Mucosa of descending colon (tissue), 3 donors: ENCODE measurements around the gene RBM20. TPM values are rescaled to one million over a fixed set of nuclear protein-coding genes. Genes with fewer than 3 reads are reported as not detected.
A peak's percentile ranks its signal among the peaks of the same experiment; 100 is the strongest.

ENCODE experiments used
- ATAC-seq: fragments of 200-7000 bp; cut with Tn5 transposase; one replicate; pipeline ENCODE4 v1.9.1; 2020; ENCODE audit warnings: mild to moderate bottlenecking, moderate library complexity
- DNase-seq, 3 donors: peaks; one replicate each; pipeline ENCODE4 v3.0.0-alpha.2; 2020
- H3K36me3 ChIP-seq: fragments of 200-600 bp; one replicate; pipeline ENCODE4 v1.8.0; 2021; ENCODE audit warnings: low read depth, mild to moderate bottlenecking
- H3K4me1 ChIP-seq: fragments of 200-600 bp; one replicate; pipeline ENCODE4 v1.8.0; 2021; ENCODE audit warnings: low read depth, mild to moderate bottlenecking
- H3K4me3 ChIP-seq: fragments of 200-600 bp; one replicate; pipeline ENCODE4 v1.8.0; 2021; ENCODE audit warnings: mild to moderate bottlenecking
- H3K9me3 ChIP-seq: fragments of 200-600 bp; one replicate; pipeline ENCODE4 v1.8.0; 2021; ENCODE audit warnings: mild to moderate bottlenecking
- intact Hi-C, 2 donors: fragments of 100-400 bp; cut with DNase I in 1 of 2; cut with micrococcal nuclease in 1 of 2; formaldehyde crosslinking; loops; one replicate each; pipeline versions ENCODE4 v1.11.0 to v1.11.1; 2022; cut with DNase I, micrococcal nuclease
- long read RNA-seq, 2 donors: library from polyadenylated mRNA; unstranded; transcript quantifications; one replicate each; pipeline ENCODE4 v2.0.0, GENCODE V29; 2019 to 2021
- total RNA-seq, 3 donors: library from RNA; stranded (reverse); fragmentation: NEBNext Ultra II Directional in 2 of 3; extraction: Animal tissue kit (Norgen Biotek cat#: 25700) in 2 of 3; gene quantifications; one replicate each; pipeline versions ENCODE4 v1.2.1 to v1.2.4, GENCODE V29; 2021 to 2023
- TF ChIP-seq, protein P1 (sequence below): fragments of 200-600 bp; IDR thresholded peaks from one replicate; pipeline ENCODE4 v1.8.0; 2022; ENCODE audit warnings: antibody characterized with exemption, mild to moderate bottlenecking
- donor health status: DM: no; HTN: no; CAD: no; lungs with moderate emphysema.
- donor health status: DM: no; HTN: no; CAD: no.
- donor health status: DM: no; HTN: yes; CAD: no.

Gene RBM20
- 1 to 10 TPM in 2 of 3 donors, under 1 TPM in 1; 0.46 to 9.7 (median 2.0) TPM for total RNA-seq
- long read RNA-seq, donor 1, partial matches to known transcripts, result 4 of 6 reads
- long read RNA-seq, donor 1, other reads (novel, unspliced or antisense), result 2 of 6 reads
- long read RNA-seq, donor 2, result 0 reads

DNA sequence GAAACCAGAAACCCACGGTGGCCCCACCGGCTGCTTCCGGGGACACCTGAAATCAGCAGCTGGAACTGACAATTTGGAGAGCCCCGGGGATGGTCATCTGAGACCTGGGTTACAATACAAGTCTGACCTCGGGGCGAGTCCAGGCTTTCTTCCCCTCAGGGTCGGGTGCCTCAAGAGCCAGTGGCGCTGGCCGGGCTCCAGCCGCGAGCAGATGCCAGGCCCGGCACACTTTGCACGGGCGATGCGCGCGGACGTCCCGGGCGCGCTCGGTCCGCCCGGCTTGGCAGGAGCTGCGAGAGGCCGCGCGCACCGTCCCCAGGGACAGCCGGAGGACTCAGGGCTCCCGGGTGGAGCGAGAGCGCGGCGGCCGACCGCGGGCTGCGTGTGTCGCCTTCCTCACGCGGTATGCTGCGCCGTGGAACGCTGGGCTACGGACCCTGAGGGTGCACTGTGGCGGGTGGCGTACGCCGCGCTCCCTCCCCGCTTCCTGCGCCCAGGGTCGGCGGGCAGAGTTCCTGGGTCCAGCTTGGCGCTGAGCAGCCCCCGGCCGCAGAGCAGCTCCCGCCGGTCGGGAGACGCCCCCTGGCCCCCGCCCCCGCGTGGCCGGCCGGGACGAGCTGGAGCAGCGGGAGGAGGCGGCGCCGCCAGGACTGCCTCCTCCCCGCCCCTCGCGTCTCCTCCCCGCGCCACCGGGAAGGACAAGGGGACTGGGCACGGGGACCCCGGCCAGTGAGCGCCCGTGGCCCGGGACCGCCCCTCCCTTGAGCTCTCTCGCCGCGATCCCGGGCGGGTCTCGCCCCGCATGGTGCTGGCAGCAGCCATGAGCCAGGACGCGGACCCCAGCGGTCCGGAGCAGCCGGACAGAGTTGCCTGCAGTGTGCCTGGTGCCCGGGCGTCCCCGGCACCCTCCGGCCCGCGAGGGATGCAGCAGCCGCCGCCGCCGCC, at the start of gene RBM20:
RBM20 (plus strand) TSS at position 684 of the 945 bp plus-strand sequence; CDS start at position 803, 119 bp downstream.
- DNase-seq, result peak; percentile 8 to 42 (median 34)
- Histone ChIP-seq H3K4me3 (no peak within 1 kb of the TSS), H3K36me3 (no peaks in the 10 kb centered on the region), H3K4me1 (peaks cover 18% of the 10 kb centered on the region), H3K9me3 (no peaks in the 10 kb centered on the region)
- TF ChIP-seq, protein P1, sequence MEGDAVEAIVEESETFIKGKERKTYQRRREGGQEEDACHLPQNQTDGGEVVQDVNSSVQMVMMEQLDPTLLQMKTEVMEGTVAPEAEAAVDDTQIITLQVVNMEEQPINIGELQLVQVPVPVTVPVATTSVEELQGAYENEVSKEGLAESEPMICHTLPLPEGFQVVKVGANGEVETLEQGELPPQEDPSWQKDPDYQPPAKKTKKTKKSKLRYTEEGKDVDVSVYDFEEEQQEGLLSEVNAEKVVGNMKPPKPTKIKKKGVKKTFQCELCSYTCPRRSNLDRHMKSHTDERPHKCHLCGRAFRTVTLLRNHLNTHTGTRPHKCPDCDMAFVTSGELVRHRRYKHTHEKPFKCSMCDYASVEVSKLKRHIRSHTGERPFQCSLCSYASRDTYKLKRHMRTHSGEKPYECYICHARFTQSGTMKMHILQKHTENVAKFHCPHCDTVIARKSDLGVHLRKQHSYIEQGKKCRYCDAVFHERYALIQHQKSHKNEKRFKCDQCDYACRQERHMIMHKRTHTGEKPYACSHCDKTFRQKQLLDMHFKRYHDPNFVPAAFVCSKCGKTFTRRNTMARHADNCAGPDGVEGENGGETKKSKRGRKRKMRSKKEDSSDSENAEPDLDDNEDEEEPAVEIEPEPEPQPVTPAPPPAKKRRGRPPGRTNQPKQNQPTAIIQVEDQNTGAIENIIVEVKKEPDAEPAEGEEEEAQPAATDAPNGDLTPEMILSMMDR, result no peak
- intact Hi-C loops, result no loop called here
- peak; percentile 68 for ATAC-seq

DNA sequence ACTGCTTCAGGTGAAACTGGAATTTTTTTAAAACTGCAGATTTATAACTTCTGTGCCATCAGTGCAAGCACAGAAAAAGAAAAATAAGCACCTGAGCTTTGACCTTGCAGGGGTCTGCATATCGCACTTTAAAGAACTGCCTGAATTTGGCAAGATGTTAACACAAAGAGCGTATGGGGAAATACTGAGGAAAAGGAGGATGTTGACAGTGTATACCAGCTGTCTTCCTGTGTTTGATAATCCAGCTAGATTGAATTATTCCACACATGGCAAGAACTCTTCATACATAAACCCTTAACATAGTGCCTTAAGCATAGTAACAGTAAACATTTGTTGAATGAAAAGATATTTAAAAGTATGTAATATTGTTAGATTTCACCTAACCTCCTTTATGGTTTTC, 46.7 kb upstream of the RBM20 start:
- no peak overlapping the region for H3K4me3 ChIP-seq
- H3K36me3 ChIP-seq, result no peaks in the 10 kb centered on the region
- H3K4me1 ChIP-seq, result no peaks in the 10 kb centered on the region
- TF ChIP-seq, protein P1, result no peak
- H3K9me3 ChIP-seq, result no peaks in the 10 kb centered on the region
- ATAC-seq (no peak), DNase-seq (no peak)
- intact Hi-C loops, result no loop called here

DNA sequence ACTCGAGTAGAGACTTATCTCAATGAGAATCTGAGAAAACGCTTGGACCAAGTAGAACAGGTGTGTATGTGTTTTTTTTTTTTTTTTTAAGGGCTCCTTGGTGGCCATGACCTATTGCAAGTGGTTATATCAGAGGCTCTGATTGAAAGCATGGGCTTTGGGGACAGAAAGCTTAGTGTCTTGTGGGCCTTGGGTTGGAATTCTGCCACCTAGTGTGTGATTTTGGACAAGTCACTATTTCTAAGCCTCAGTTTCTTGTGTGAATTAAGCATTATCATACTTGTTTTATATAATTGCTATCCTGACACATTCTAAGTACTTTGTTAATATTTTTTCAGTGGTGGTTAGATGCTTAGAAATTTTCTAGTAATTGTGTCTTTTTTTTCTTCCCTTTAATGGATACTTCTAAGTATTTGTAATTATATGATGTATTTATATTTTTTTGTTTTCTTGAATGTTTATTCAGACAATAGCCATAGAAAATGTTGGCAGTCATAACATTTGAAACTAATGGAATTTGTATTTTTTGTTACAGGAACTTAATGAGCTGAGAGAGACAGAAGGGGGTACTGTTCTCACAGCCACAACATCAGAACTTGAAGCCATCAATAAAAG, 43.5 kb upstream of the RBM20 start:
- no peaks in the 10 kb centered on the region for H3K4me1 ChIP-seq
- peak in 1 of 3 donors; percentile 55 for DNase-seq
- intact Hi-C loops, result no loop called here
- ATAC-seq, result peak; percentile 55
- TF ChIP-seq, protein P1, result peak; percentile 7
- no peaks in the 10 kb centered on the region for H3K9me3 ChIP-seq
- no peak overlapping the region for H3K4me3 ChIP-seq
- no peaks in the 10 kb centered on the region for H3K36me3 ChIP-seq

DNA sequence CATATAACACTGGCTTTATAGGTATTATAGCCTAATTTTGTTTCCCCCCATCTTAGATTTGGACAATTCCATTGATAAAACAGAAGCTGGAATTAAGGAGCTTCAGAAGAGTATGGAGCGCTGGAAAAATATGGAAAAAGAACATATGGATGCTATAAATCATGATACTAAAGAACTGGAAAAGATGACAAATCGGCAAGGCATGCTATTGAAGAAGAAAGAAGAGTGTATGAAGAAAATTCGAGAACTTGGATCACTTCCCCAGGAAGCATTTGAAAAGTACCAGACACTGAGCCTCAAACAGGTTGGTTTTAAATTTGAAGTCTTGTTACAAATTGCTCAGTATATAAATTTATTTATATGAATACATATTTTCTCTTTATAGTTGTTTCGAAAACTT, 42.6 kb upstream of the RBM20 start:
- Histone ChIP-seq H3K4me3 (no peak overlapping the region), H3K36me3 (no peaks in the 10 kb centered on the region), H3K9me3 (no peaks in the 10 kb centered on the region), H3K4me1 (no peaks in the 10 kb centered on the region)
- DNase-seq (no peak), ATAC-seq (no peak)
- TF ChIP-seq, protein P1, result no peak
- intact Hi-C loops, result no loop called here

DNA sequence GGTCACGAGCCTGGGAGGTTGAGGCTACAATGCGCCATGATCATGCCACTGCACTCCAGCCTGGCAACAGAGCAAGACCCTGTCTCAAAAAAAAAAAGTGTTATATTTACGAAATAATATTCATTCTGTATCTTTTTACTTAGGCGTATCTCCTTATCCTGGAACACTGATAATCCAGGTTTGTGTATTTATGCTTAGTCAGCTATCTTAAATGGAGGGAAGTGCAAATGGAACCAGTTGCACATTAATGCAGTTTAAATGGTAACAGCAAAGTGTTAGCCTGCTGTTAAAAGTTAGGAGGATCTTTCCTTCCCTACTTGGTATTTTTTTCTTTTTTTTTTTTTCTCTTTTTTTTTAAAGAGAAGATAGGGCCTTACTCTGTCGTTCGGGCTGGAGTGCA, 36.0 kb upstream of the RBM20 start:
- Histone ChIP-seq H3K4me1 (no peaks in the 10 kb centered on the region), H3K9me3 (no peaks in the 10 kb centered on the region), H3K36me3 (no peaks in the 10 kb centered on the region), H3K4me3 (no peak overlapping the region)
- DNase-seq, result no peak
- intact Hi-C loops, result no loop called here
- ATAC-seq, result no peak
- TF ChIP-seq, protein P1, result no peak
